Measurements from ENCODE around the gene RRBP1.

The RRBP1 gene

GRCh38 chr20:17645010-17645409 is 37.0 kb downstream of the RRBP1 start:
- no peak for DNase-seq

- DNase-seq = no peak
Observed at GRCh38 chr20:17644451-17644850, 37.6 kb downstream of the RRBP1 start.

GRCh38 chr20:17643531-17644188 is 38.4 kb downstream of the RRBP1 start:
- no peak for DNase-seq

GRCh38 chr20:17642404-17643269 is 39.4 kb downstream of the RRBP1 start:
- no peak for DNase-seq

- DNase-seq = no peak
Observed at GRCh38 chr20:17641993-17642392, 40.0 kb downstream of the RRBP1 start.

GRCh38 chr20:17641520-17641964 is 40.5 kb downstream of the RRBP1 start:
- no peak for DNase-seq

GRCh38 chr20:17640875-17641378 is 41.1 kb downstream of the RRBP1 start:
- no peak for DNase-seq

- no peak for DNase-seq
Observed at GRCh38 chr20:17640146-17640874, 41.7 kb downstream of the RRBP1 start.

- no peak for DNase-seq
Observed at GRCh38 chr20:17638835-17639407, 43.1 kb downstream of the RRBP1 start.

GRCh38 chr20:17637985-17638640 is 43.9 kb downstream of the RRBP1 start:
- DNase-seq = no peak

- no peak for DNase-seq
Observed at GRCh38 chr20:17637413-17637780, 44.6 kb downstream of the RRBP1 start.

- DNase-seq = no peak
Observed at GRCh38 chr20:17636523-17637412, 45.3 kb downstream of the RRBP1 start.

- no peak for DNase-seq
Observed at GRCh38 chr20:17635332-17636244, 46.5 kb downstream of the RRBP1 start.

- no peak for DNase-seq
Observed at GRCh38 chr20:17634661-17635331, 47.2 kb downstream of the RRBP1 start.

GRCh38 chr20:17633850-17634500 is 48.1 kb downstream of the RRBP1 start:
- DNase-seq = no peak

- no peak for DNase-seq
Observed at GRCh38 chr20:17633221-17633849, 48.7 kb downstream of the RRBP1 start.

GRCh38 chr20:17631576-17632319 is 50.3 kb downstream of the RRBP1 start:
- DNase-seq = no peak

- no peak for DNase-seq
Observed at GRCh38 chr20:17630806-17631195, 51.2 kb downstream of the RRBP1 start.
